Measurements from ENCODE around the gene TMEM80. TPM values are rescaled to one million over a fixed set of nuclear protein-coding genes. Genes with fewer than 3 reads are reported as not detected.
"Not testable (repeated sequence)": the region's sequence is repeated elsewhere in the genome, so short reads cannot be mapped to it uniquely, and the experiment has no call there.

The TMEM80 gene
- total RNA-seq, 2 donors from 2014 or later = 66.0 to 70.9 TPM

DNA sequence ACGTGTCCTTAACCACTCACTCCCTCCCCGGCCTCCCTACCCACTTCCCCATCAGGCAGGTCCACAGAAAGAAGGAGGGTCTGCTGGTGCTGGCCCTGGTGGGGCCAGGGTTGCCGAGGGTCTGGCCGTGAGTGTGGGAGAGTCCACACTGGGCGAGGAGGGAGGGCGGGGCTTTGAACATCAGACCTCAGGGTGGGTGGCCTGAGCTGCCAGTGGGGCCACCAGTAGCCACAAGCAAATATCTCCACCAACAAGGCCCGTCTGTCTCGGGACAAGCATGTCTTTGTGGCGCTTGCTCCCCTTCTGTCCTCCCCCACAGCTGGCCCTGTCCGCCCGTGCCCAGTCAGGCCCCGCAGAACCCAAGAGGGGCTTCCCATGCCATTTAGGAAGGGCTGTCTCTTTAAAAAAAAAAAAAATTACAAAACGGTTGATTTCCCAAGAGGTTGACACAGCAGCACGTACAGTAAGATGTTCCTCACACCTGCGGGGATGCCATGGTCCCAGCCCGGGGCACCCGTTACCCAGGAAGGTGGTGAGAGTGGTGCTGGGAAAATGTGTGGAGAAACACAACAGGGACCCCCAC lies 34.0 kb downstream of the TMEM80 start:
- intact Hi-C loops (cut with DNase I) = no loop called here
- no peaks in the 10 kb centered on the region for H3K9me3 ChIP-seq
- no peak for TF ChIP-seq POLR2AphosphoS5 (IDR thresholded peaks at IDR 0.05)
- TF ChIP-seq, protein P1, sequence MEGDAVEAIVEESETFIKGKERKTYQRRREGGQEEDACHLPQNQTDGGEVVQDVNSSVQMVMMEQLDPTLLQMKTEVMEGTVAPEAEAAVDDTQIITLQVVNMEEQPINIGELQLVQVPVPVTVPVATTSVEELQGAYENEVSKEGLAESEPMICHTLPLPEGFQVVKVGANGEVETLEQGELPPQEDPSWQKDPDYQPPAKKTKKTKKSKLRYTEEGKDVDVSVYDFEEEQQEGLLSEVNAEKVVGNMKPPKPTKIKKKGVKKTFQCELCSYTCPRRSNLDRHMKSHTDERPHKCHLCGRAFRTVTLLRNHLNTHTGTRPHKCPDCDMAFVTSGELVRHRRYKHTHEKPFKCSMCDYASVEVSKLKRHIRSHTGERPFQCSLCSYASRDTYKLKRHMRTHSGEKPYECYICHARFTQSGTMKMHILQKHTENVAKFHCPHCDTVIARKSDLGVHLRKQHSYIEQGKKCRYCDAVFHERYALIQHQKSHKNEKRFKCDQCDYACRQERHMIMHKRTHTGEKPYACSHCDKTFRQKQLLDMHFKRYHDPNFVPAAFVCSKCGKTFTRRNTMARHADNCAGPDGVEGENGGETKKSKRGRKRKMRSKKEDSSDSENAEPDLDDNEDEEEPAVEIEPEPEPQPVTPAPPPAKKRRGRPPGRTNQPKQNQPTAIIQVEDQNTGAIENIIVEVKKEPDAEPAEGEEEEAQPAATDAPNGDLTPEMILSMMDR (IDR thresholded peaks at IDR 0.05) = no peak
- no peak for TF ChIP-seq POLR2A (IDR thresholded peaks at IDR 0.05)
- H3K4me3 ChIP-seq = no peak overlapping the region
- no peaks in the 10 kb centered on the region for H3K36me3 ChIP-seq
- peaks cover 13% of the 10 kb centered on the region for H3K4me1 ChIP-seq (replicated peaks)
- no peaks in the 10 kb centered on the region for H3K27me3 ChIP-seq (replicated peaks; ENCODE audit: insufficient read depth)
- no peak overlapping the region for H3K27ac ChIP-seq
- DNase-seq (ENCODE audit: low spot score) = no peak
- WGBS = 42% methylated on average over 17 of the region's 17 CpGs

DNA sequence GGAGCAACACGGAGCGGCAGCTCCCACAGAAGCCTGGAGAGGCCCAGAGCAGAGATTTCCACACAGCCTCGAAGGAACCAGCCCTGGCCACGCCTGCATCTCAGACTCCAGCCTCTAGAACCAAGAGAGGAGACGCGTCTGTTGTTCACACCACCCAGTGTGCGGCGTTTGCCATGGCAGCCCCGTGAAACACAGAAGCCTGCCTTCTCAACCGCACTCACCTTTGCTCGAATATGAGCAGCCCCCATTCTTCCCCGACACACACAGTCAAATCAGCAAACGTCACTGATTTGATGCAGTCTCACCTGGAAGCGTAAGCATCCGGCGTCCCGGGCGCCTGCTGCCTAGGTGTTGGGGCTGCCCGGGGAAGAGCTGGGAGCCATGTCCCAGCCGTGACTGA lies 37.5 kb downstream of the TMEM80 start:
- Histone ChIP-seq H3K36me3 (no peaks in the 10 kb centered on the region), H3K4me3 (no peak overlapping the region), H3K27ac (no peak overlapping the region), H3K27me3 (replicated peaks; ENCODE audit: insufficient read depth) (no peaks in the 10 kb centered on the region), H3K9me3 (no peaks in the 10 kb centered on the region), H3K4me1 (replicated peaks) (no peaks in the 10 kb centered on the region)
- intact Hi-C loops (cut with DNase I) = no loop called here
- DNase-seq (ENCODE audit: low spot score) = no peak
- TF ChIP-seq, protein P1 (IDR thresholded peaks at IDR 0.05) = no peak
- TF ChIP-seq POLR2A (IDR thresholded peaks at IDR 0.05) (no peak), POLR2AphosphoS5 (IDR thresholded peaks at IDR 0.05) (no peak)
- 78% methylated on average over 20 of the region's 20 CpGs for WGBS

DNA sequence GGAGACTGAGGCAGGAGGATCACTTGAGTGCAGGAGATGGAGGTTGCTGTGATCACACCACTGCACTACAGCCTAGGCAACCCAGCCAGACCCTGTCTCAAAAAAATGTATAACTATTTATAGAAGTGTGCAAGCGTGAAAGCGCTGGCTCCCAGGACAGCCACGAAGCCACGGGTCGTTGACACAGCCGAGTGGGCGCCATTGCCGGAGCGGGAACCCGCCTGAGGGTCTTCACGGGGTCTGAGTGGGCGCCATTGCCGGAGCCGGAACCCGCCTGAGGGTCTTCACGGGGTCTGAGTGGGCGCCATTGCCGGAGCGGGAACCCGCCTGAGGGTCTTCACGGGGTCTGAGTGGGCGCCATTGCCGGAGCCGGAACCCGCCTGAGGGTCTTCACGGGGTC lies 38.9 kb downstream of the TMEM80 start:
- WGBS = 93% methylated on average over 15 of the region's 26 CpGs
- DNase-seq (ENCODE audit: low spot score); H3K9me3 ChIP-seq; H3K36me3 ChIP-seq; H3K27ac ChIP-seq; H3K4me1 ChIP-seq (replicated peaks); intact Hi-C loops (cut with DNase I); H3K4me3 ChIP-seq; H3K27me3 ChIP-seq (replicated peaks; ENCODE audit: insufficient read depth): not testable (repeated sequence)

DNA sequence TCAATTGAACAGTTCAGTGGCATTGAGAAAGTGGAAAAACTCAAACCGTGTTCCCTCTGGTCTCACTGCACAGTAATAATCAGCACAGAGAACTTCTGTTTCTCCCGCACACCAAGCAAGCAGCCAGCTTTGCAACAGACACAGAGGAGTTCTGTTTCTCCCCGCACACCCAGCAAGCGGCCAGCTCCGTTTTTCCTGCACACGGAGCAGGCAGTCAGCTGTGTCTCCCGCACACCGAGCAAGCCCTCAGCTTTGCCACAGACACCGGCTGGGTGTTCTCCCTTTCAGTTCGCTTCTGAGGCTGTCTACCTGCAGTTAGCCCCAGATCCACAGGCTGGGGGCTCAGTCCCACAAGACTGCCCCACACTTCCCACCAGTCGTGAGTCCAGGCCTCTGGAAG lies 41.8 kb downstream of the TMEM80 start:
- no peaks in the 10 kb centered on the region for H3K36me3 ChIP-seq
- no peak overlapping the region for H3K27ac ChIP-seq
- H3K27me3 ChIP-seq (replicated peaks; ENCODE audit: insufficient read depth) = no peaks in the 10 kb centered on the region
- no peaks in the 10 kb centered on the region for H3K4me1 ChIP-seq (replicated peaks)
- no peak overlapping the region for H3K4me3 ChIP-seq
- H3K9me3 ChIP-seq = no peaks in the 10 kb centered on the region
- intact Hi-C loops (cut with DNase I) = no loop called here
- WGBS = 38% methylated on average over 11 of the region's 11 CpGs
- TF ChIP-seq POLR2AphosphoS5 (IDR thresholded peaks at IDR 0.05) = no peak
- DNase-seq (ENCODE audit: low spot score) = no peak

DNA sequence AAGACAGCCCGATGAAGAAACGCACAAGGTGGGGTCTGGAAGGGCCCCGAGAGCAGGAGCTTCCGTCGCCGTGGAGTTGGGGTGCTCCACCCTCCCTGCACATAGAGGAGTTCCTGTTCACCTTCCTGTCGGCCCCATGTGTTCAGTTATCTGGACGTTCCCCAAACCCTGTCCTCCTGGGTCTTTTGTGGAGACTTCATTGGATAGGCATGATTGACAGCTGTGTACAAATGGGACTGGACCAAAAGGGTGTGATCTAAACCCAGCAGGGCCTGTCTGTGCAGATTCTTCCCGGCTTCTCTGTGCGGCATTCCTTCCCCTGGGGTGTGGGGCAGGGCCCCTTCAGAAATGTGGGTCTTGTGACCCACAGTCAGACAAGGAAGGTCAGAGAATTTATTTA lies 42.3 kb downstream of the TMEM80 start:
- H3K4me3 ChIP-seq; intact Hi-C loops (cut with DNase I); H3K36me3 ChIP-seq; H3K9me3 ChIP-seq; H3K27me3 ChIP-seq (replicated peaks; ENCODE audit: insufficient read depth); H3K27ac ChIP-seq; DNase-seq (ENCODE audit: low spot score); H3K4me1 ChIP-seq (replicated peaks): not testable (repeated sequence)
- WGBS = 41% methylated on average over 10 of the region's 10 CpGs

DNA sequence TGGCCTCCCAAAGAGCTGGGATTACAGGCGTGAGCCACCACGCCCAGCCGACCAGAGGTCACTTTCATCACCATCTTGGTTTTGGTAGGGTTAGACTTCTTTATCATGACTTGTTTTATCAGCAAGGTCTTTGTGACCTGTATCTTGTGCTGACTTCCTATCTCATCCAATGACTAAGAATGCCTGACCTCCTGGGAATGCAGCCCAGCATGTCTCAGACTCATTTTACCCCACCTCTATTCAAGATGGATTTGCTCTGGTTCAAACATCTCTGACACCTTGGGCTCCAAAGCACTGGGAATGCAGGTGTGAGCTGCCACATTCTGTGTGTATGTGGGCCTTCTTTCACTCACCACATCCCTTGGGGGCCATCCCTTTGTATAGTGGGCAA lies 46.5 kb downstream of the TMEM80 start:
- Histone ChIP-seq H3K4me3 (no peak overlapping the region), H3K27ac (no peak overlapping the region), H3K9me3 (no peaks in the 10 kb centered on the region), H3K27me3 (replicated peaks; ENCODE audit: insufficient read depth) (no peaks in the 10 kb centered on the region), H3K36me3 (no peaks in the 10 kb centered on the region), H3K4me1 (replicated peaks) (no peaks in the 10 kb centered on the region)
- 82% methylated on average over 3 of the region's 3 CpGs for WGBS
- no peak for DNase-seq (ENCODE audit: low spot score)
- intact Hi-C loops (cut with DNase I) = no loop called here
- TF ChIP-seq POLR2AphosphoS5 (IDR thresholded peaks at IDR 0.05) = no peak
- TF ChIP-seq, protein P1 (IDR thresholded peaks at IDR 0.05) = no peak
- TF ChIP-seq POLR2A (IDR thresholded peaks at IDR 0.05) = no peak
